HepG2 (cell line): Measurements from ENCODE around the gene ZNF382. TPM values are rescaled to one million over a fixed set of nuclear protein-coding genes. Genes with fewer than 3 reads are reported as not detected.

Experiments
- AHR ChIP-seq: IDR thresholded peaks from 2 replicates; pipeline ENCODE4 v1.6.1; 2018; ENCODE audit warnings: missing genetic modification reagents, missing compliant biosample characterization
- ARNTL ChIP-seq: sonication (generic); formaldehyde crosslinking; IDR thresholded peaks from 2 replicates; pipeline ENCODE4 v1.4.0; 2020; ENCODE audit warnings: mild to moderate bottlenecking, missing genetic modification reagents
- BCL6 ChIP-seq: IDR thresholded peaks from 2 replicates; pipeline ENCODE4 v1.6.1; 2016; ENCODE audit warnings: missing genetic modification reagents, missing compliant biosample characterization
- CEBPG ChIP-seq: IDR thresholded peaks from 2 replicates; pipeline ENCODE4 v1.6.1; 2016
- FOSL2 ChIP-seq: sonication (generic); formaldehyde crosslinking; IDR thresholded peaks from 2 replicates; pipeline ENCODE4 v1.4.0; 2020; ENCODE audit warnings: missing genetic modification reagents
- KDM5A ChIP-seq: fragments of 200-600 bp; sonication (generic); IDR thresholded peaks from 2 replicates; pipeline ENCODE4 v1.7.0; 2018; ENCODE audit warnings: antibody characterized with exemption, mild to moderate bottlenecking, low read length, borderline replicate concordance
- MIXL1 ChIP-seq: IDR thresholded peaks from 2 replicates; pipeline ENCODE4 v1.6.1; 2016
- NFKBIZ ChIP-seq: IDR thresholded peaks from 2 replicates; pipeline ENCODE4 v1.6.1; 2018; ENCODE audit warnings: missing genetic modification reagents, missing compliant biosample characterization
- RAD51 ChIP-seq: fragments of 450-650 bp; IDR thresholded peaks from 2 replicates; pipeline ENCODE4 v1.6.1; 2016; ENCODE audit warnings: borderline replicate concordance
- ZKSCAN5 ChIP-seq: sonication (generic); formaldehyde crosslinking; IDR thresholded peaks from 2 replicates; pipeline ENCODE4 v1.5.1; 2020; ENCODE audit warnings: mild to moderate bottlenecking, missing genetic modification reagents
- ZNF17 ChIP-seq: sonication (generic); formaldehyde crosslinking; IDR thresholded peaks from 2 replicates; pipeline ENCODE4 v1.5.0; 2020; ENCODE audit warnings: mild to moderate bottlenecking, missing genetic modification reagents
- ZNF3 ChIP-seq: IDR thresholded peaks from 2 replicates; pipeline ENCODE4 v1.7.0; 2017; ENCODE audit warnings: inconsistent platforms
- ZNF570 ChIP-seq: sonication (generic); formaldehyde crosslinking; IDR thresholded peaks from 2 replicates; pipeline ENCODE4 v1.4.0; 2020; ENCODE audit warnings: mild to moderate bottlenecking, missing genetic modification reagents, borderline replicate concordance
- ZNF614 ChIP-seq: IDR thresholded peaks from 2 replicates; pipeline ENCODE4 v1.6.1; 2018; ENCODE audit warnings: missing biosample characterization, missing genetic modification reagents, inconsistent platforms, borderline replicate concordance
- ZNF761 ChIP-seq: sonication (generic); formaldehyde crosslinking; conservative IDR thresholded peaks from 2 replicates; pipeline ENCODE4 v1.4.0; 2020; ENCODE audit warnings: mild to moderate bottlenecking, missing genetic modification reagents
- ZNF772 ChIP-seq: sonication (generic); formaldehyde crosslinking; IDR thresholded peaks from 2 replicates; pipeline ENCODE4 v1.5.0; 2020; ENCODE audit warnings: mild to moderate bottlenecking, missing genetic modification reagents
- polyA plus RNA-seq, 8 experiments: library from polyadenylated mRNA; depleted of rRNA in 3 of 8; stranded (reverse) in 7 of 8; unstranded in 1 of 8; fragments of >200 nt; fragmentation: Illumina TruSeq in 4 of 8; extraction: Trizol in 4 of 8; gene quantifications; 2 replicates each; pipeline versions ENCODE4 v1.2.1 to v1.2.3, GENCODE V29; 2011 to 2016; ENCODE audit warnings: low read depth in 4 of 8, missing spikeins in 1 of 8, mixed read lengths in 1 of 8; ENCODE audit not compliant: insufficient read depth in 1 of 8
- total RNA-seq, 5 experiments: library from RNA; depleted of rRNA; stranded (reverse); fragments of >200 nt; fragmentation: Illumina TruSeq; extraction: Trizol; gene quantifications; 2 replicates each; pipeline ENCODE4 v1.2.3, GENCODE V29; 2016; ENCODE audit warnings: low read depth in 1 of 5
- TF ChIP-seq, protein P1 (sequence below): IDR thresholded peaks from 2 replicates; pipeline ENCODE4 v1.6.1; 2016
- TF ChIP-seq, protein P2 (sequence below): sonication (generic); formaldehyde crosslinking; IDR thresholded peaks from 2 replicates; pipeline ENCODE4 v1.4.0; 2020; ENCODE audit warnings: missing genetic modification reagents
- TF ChIP-seq, protein P3 (sequence below): sonication (generic); formaldehyde crosslinking; IDR thresholded peaks from 2 replicates; pipeline ENCODE4 v1.5.1; 2020; ENCODE audit warnings: mild to moderate bottlenecking, moderate library complexity, missing genetic modification reagents

Gene ZNF382
- total and polyA plus RNA-seq, 2 of the 13 experiments (the other 11 are each of a cell fraction or from before 2014, with no cell fraction given): 2.3 to 6.8 TPM

GRCh38 chr19:36605101-36605876 lies at the start of gene ZNF382 (continued):
- TF ChIP-seq, protein P1, sequence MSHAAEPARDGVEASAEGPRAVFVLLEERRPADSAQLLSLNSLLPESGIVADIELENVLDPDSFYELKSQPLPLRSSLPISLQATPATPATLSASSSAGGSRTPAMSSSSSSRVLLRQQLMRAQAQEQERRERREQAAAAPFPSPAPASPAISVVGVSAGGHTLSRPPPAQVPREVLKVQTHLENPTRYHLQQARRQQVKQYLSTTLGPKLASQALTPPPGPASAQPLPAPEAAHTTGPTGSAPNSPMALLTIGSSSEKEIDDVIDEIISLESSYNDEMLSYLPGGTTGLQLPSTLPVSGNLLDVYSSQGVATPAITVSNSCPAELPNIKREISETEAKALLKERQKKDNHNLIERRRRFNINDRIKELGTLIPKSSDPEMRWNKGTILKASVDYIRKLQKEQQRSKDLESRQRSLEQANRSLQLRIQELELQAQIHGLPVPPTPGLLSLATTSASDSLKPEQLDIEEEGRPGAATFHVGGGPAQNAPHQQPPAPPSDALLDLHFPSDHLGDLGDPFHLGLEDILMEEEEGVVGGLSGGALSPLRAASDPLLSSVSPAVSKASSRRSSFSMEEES (CRISPR knock-in tag): no peak
- TF ChIP-seq, protein P2, sequence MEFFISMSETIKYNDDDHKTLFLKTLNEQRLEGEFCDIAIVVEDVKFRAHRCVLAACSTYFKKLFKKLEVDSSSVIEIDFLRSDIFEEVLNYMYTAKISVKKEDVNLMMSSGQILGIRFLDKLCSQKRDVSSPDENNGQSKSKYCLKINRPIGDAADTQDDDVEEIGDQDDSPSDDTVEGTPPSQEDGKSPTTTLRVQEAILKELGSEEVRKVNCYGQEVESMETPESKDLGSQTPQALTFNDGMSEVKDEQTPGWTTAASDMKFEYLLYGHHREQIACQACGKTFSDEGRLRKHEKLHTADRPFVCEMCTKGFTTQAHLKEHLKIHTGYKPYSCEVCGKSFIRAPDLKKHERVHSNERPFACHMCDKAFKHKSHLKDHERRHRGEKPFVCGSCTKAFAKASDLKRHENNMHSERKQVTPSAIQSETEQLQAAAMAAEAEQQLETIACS (CRISPR knock-in tag): peak; percentile 87
- TF ChIP-seq ZNF3 (CRISPR knock-in tag) (no peak), BCL6 (CRISPR knock-in tag) (no peak), RAD51 (no peak), ZNF772 (CRISPR knock-in tag) (peak; percentile 52; the same call in 1 of the 2 replicates), AHR (CRISPR knock-in tag) (no peak), FOSL2 (CRISPR knock-in tag) (no peak), NFKBIZ (CRISPR knock-in tag) (no peak), CEBPG (CRISPR knock-in tag) (no peak), ZNF761 (no peak; the same call in 1 of the 2 replicates), ZNF614 (CRISPR knock-in tag) (no peak), ZNF17 (CRISPR knock-in tag) (no peak), ZNF570 (no peak), ARNTL (CRISPR knock-in tag) (no peak), MIXL1 (CRISPR knock-in tag) (no peak), KDM5A (no peak; the same call in 1 of the 2 replicates), ZKSCAN5 (CRISPR knock-in tag) (no peak)
- TF ChIP-seq, protein P3, sequence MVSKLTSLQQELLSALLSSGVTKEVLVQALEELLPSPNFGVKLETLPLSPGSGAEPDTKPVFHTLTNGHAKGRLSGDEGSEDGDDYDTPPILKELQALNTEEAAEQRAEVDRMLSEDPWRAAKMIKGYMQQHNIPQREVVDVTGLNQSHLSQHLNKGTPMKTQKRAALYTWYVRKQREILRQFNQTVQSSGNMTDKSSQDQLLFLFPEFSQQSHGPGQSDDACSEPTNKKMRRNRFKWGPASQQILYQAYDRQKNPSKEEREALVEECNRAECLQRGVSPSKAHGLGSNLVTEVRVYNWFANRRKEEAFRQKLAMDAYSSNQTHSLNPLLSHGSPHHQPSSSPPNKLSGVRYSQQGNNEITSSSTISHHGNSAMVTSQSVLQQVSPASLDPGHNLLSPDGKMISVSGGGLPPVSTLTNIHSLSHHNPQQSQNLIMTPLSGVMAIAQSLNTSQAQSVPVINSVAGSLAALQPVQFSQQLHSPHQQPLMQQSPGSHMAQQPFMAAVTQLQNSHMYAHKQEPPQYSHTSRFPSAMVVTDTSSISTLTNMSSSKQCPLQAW (CRISPR knock-in tag): peak; percentile 41; the same call in 1 of the 2 replicates
- TF ChIP-seq, all 625 proteins: peak for 115
